ENCODE data around the gene TOX2. TPM values are rescaled to one million over a fixed set of nuclear protein-coding genes. Genes with fewer than 3 reads are reported as not detected.
A peak's percentile ranks its signal among the peaks of the same experiment; 100 is the strongest.

TOX2 gene
- polyA plus RNA-seq, 6 donors from 2014 or later = 0.17 to 0.26 (median 0.26) TPM; not detected in 3

DNA sequence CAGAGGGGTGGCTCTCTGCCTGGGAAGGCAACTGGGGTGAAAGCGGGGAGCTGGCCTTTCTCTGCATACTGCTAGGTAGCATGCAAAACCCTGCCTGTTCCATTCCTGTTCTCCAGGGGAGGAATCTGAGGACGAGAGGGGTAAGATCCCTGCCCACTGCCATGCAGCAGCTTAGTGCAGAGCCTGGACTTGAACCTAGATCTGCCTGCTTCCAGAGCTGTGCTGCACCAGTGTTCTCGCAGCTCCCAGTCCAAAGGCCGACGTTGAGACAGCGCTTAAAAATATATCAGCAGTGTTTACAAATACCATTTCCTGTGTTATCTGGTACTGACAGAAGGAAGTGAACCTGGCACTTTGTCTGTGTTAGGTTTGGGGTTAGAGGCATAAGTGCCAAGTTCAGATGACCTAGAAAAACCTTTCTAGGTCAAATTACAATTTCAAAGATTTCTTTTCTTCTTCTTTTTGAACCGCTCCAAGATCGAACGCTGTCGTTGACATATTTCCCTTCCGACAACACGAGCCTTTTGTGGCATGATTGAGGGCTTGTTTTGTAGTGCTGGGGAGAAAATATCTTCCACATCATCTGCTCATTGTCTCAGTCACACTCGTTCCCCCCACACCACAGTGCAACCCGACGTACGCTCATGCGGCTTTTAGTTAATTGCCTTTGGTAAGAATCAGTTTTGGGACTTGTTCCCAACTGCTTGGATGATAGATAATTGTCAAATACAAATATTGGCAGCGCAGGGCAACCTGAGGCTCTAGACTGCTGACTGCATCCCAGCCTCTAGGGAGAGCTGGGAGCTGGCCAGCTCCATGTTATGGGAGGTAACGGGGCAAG is 44.6 kb downstream of the TOX2 start:
- ATAC-seq (ENCODE audit: low read depth in 2 of 2) (peak in 1 of 2 donors; percentile 54), DNase-seq (no peak)
- H3K27me3 Mint-ChIP-seq = peaks cover 0 to 17% (median 13%) of the 10 kb centered on the region in 3 donors
- peak overlapping the region in 2 of 8 donors; percentile 9 to 19 for H3K4me3 Mint-ChIP-seq
- peaks cover 19 to 23% (median 20%) of the 10 kb centered on the region in 3 donors for H3K4me1 Mint-ChIP-seq
- H3K27ac Mint-ChIP-seq = peak overlapping the region in 1 of 6 donors; percentile 19
- H3K9me3 Mint-ChIP-seq = peaks cover 0 to 12% (median 6%) of the 10 kb centered on the region in 7 donors
- peaks cover 0 to 14% of the 10 kb centered on the region in 2 donors for H3K36me3 Mint-ChIP-seq

DNA sequence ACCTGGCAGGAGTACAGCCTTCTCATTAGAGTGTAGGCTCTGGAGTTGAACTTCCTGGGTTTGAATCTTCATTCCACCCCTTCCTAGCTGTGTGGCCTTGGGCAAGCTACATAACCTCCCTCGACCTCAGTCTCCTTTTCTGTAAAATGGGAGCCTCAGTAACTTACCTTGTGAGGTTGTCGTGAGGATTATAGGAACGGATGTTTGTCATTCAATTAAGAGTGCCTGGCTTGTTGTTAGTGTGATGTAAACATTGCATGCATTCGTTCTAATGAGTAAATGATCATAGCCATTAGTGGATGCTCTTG is 45.2 kb downstream of the TOX2 start:
- ATAC-seq (ENCODE audit: low read depth in 2 of 2) (no peak), DNase-seq (no peak)
- Mint-ChIP-seq H3K9me3 (peaks cover 0 to 12% (median 6%) of the 10 kb centered on the region in 7 donors), H3K4me1 (peaks cover 19 to 25% (median 20%) of the 10 kb centered on the region in 3 donors), H3K27me3 (peaks cover 0 to 17% (median 13%) of the 10 kb centered on the region in 3 donors), H3K4me3 (no peak overlapping the region), H3K36me3 (peaks cover 0 to 14% of the 10 kb centered on the region in 2 donors), H3K27ac (peak overlapping the region in 1 of 6 donors; percentile 19)

GRCh38 chr20:43960231-43960630 is 45.6 kb downstream of the TOX2 start:
- peaks cover 0 to 14% of the 10 kb centered on the region in 2 donors for H3K36me3 Mint-ChIP-seq
- peaks cover 19 to 23% (median 20%) of the 10 kb centered on the region in 3 donors for H3K4me1 Mint-ChIP-seq
- DNase-seq (no peak), ATAC-seq (ENCODE audit: low read depth in 2 of 2) (no peak)
- no peak overlapping the region for H3K4me3 Mint-ChIP-seq
- H3K9me3 Mint-ChIP-seq = peaks cover 0 to 12% (median 6%) of the 10 kb centered on the region in 7 donors
- no peak overlapping the region for H3K27ac Mint-ChIP-seq
- H3K27me3 Mint-ChIP-seq = peaks cover 0 to 17% (median 13%) of the 10 kb centered on the region in 3 donors

GRCh38 chr20:43961116-43961515 is 46.5 kb downstream of the TOX2 start:
- Mint-ChIP-seq H3K36me3 (peaks cover 0 to 14% of the 10 kb centered on the region in 2 donors), H3K4me3 (no peak overlapping the region), H3K27me3 (peaks cover 0 to 17% (median 13%) of the 10 kb centered on the region in 3 donors), H3K27ac (peak overlapping the region in 1 of 6 donors; percentile 28), H3K4me1 (peaks cover 11 to 18% (median 15%) of the 10 kb centered on the region in 3 donors), H3K9me3 (peaks cover 0 to 12% (median 6%) of the 10 kb centered on the region in 7 donors)
- DNase-seq (no peak), ATAC-seq (ENCODE audit: low read depth in 2 of 2) (no peak)

GRCh38 chr20:43961541-43962471 is 47.2 kb downstream of the TOX2 start:
- no peak for DNase-seq
- Mint-ChIP-seq H3K27me3 (peaks cover 0 to 17% (median 13%) of the 10 kb centered on the region in 3 donors), H3K27ac (no peak overlapping the region), H3K9me3 (peaks cover 0 to 12% (median 6%) of the 10 kb centered on the region in 7 donors), H3K4me1 (peaks cover 11 to 18% (median 15%) of the 10 kb centered on the region in 3 donors), H3K36me3 (peaks cover 0 to 14% of the 10 kb centered on the region in 2 donors), H3K4me3 (no peak overlapping the region)
- ATAC-seq (ENCODE audit: low read depth in 2 of 2) = no peak

- H3K4me3 Mint-ChIP-seq = no peak overlapping the region
- H3K4me1 Mint-ChIP-seq = peaks cover 11 to 18% (median 15%) of the 10 kb centered on the region in 3 donors
- peak overlapping the region in 1 of 6 donors; percentile 54 for H3K27ac Mint-ChIP-seq
- peaks cover 0 to 11% of the 10 kb centered on the region in 2 donors for H3K36me3 Mint-ChIP-seq
- ATAC-seq (ENCODE audit: low read depth in 2 of 2) (no peak), DNase-seq (no peak)
- H3K9me3 Mint-ChIP-seq = peaks cover 0 to 11% (median 4%) of the 10 kb centered on the region in 7 donors
- H3K27me3 Mint-ChIP-seq = peaks cover 0 to 17% (median 13%) of the 10 kb centered on the region in 3 donors
Measured at GRCh38 chr20:43962530-43962929, 47.9 kb downstream of the TOX2 start.

DNA sequence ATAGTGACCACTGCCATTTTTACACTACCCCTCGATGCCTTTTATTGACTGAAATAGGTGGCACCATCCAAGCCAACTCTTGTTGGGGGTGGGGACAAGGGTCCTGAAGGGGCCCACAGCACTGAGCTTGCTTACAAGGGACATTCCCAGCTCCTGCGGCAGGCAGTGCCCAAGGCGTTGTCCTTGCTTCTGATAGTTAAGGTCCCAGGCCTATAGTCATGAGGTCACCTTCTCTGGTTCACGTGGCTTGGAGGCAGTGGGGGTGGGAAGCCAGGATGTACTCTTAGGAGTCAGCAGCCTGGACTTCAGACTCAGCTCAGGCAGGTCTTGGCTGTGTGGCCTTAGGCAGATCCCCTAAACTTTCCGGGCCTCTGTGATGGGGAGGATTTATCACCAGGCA is 48.6 kb downstream of the TOX2 start:
- H3K36me3 Mint-ChIP-seq = peaks cover 0 to 4% of the 10 kb centered on the region in 2 donors
- no peak overlapping the region for H3K27ac Mint-ChIP-seq
- peaks cover 0 to 4% (median 0%) of the 10 kb centered on the region in 7 donors for H3K9me3 Mint-ChIP-seq
- H3K27me3 Mint-ChIP-seq = peaks cover 0 to 17% (median 13%) of the 10 kb centered on the region in 3 donors
- no peak overlapping the region for H3K4me3 Mint-ChIP-seq
- ATAC-seq (ENCODE audit: low read depth in 2 of 2) = no peak
- peaks cover 11 to 18% (median 15%) of the 10 kb centered on the region in 3 donors for H3K4me1 Mint-ChIP-seq
- no peak for DNase-seq

DNA sequence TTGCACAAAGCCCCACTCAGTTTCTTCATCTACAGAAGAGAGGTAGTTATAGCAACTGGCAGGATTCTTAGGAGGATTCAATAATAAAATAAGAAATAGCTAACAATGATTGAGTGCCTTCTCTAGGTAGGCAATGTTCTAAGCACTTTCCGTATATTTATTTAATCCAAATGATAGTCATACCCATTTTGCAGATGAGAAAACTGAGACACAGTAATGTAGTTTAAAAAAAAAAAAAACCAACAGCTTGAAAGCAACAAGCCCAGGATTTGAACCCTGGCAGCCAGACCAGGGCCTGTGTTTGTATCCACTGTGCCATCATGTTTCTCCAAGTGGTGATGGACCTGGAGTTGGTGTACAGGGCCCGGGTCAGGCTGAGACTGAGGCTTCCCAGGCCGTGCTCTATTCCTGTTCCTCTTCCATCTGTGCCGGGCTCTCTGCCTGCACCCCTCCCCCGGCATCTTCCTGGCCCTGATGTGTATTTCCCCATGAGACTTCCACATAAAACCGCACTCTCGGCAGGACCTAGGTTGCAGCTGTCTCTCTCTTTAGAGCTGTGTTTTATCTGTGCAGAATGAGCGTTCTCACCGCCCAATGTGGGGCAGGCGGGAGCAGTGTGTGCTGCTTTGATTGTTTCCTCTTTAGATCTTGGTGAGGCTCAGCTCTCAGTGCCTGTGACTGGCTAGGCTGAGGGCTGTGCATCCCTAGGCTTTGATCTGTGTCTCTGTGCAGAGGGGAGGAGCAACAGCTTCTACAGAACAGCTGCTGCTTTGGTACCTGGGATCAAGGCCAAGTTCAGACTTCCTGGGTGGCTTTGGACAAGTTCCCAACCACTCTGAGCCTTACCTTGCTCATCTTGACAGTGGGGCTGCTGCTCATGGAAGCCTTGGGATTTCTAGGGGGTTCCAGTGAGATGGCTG is 49.5 kb downstream of the TOX2 start:
- DNase-seq = no peak
- H3K4me1 Mint-ChIP-seq = peaks cover 10 to 13% (median 12%) of the 10 kb centered on the region in 3 donors

GRCh38 chr20:43968341-43969000 is 53.8 kb downstream of the TOX2 start:
- Mint-ChIP-seq H3K36me3 (no peaks in the 10 kb centered on the region), H3K4me1 (peaks cover 0 to 6% (median 2%) of the 10 kb centered on the region in 3 donors), H3K27ac (no peak overlapping the region), H3K9me3 (no peaks in the 10 kb centered on the region), H3K27me3 (peaks cover 11 to 16% (median 14%) of the 10 kb centered on the region in 3 donors), H3K4me3 (no peak overlapping the region)
- no peak for ATAC-seq (ENCODE audit: low read depth in 2 of 2)
- DNase-seq = no peak

More for the DNA sequence above, 49.5 kb downstream of the TOX2 start:
- no peaks in the 10 kb centered on the region for H3K9me3 Mint-ChIP-seq
- no peaks in the 10 kb centered on the region for H3K36me3 Mint-ChIP-seq
- no peak overlapping the region for H3K4me3 Mint-ChIP-seq
- no peak for ATAC-seq (ENCODE audit: low read depth in 2 of 2)
- peaks cover 0 to 17% (median 13%) of the 10 kb centered on the region in 3 donors for H3K27me3 Mint-ChIP-seq
- peak overlapping the region in 1 of 6 donors; percentile 67 for H3K27ac Mint-ChIP-seq

DNA sequence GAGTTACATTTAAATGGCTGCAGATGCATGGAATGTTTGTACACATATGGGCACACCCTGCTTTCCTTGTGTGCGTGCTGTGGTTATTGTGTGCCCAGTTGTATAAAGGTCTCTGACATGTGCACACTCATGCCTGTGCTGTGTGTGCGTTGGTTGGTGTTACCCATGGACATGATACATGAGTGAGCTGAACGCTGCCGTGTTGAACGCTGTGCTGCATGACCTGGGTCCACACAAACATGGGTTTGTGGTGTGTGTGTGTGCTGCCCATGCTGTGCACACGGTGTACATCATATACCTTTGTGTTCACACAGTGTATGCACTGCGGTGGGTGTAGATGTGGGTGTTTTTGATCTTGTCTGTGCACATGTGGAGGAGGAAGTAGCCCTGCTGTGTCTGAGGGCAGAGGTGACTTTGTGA is 54.4 kb downstream of the TOX2 start:
- no peaks in the 10 kb centered on the region for H3K36me3 Mint-ChIP-seq
- peaks cover 0 to 5% (median 2%) of the 10 kb centered on the region in 3 donors for H3K4me1 Mint-ChIP-seq
- H3K27ac Mint-ChIP-seq = no peak overlapping the region
- DNase-seq = no peak
- no peaks in the 10 kb centered on the region for H3K9me3 Mint-ChIP-seq
- no peak overlapping the region for H3K4me3 Mint-ChIP-seq
- ATAC-seq (ENCODE audit: low read depth in 2 of 2) = no peak
- peaks cover 16 to 19% (median 17%) of the 10 kb centered on the region in 3 donors for H3K27me3 Mint-ChIP-seq

GRCh38 chr20:43969501-43970182 is 55.0 kb downstream of the TOX2 start:
- peaks cover 16 to 19% (median 17%) of the 10 kb centered on the region in 3 donors for H3K27me3 Mint-ChIP-seq
- ATAC-seq (ENCODE audit: low read depth in 2 of 2) (no peak), DNase-seq (no peak)
- H3K4me1 Mint-ChIP-seq = no peaks in the 10 kb centered on the region
- no peaks in the 10 kb centered on the region for H3K36me3 Mint-ChIP-seq
- peak overlapping the region in 1 of 8 donors; percentile 44 for H3K4me3 Mint-ChIP-seq
- H3K27ac Mint-ChIP-seq = no peak overlapping the region
- H3K9me3 Mint-ChIP-seq = no peaks in the 10 kb centered on the region

All from naive B cell (primary cell).